Tibial artery (tissue), 4 donors: ENCODE data around the gene SUSD6.

ENCODE experiments used
- DNase-seq, 2 donors: peaks; one replicate each; pipeline ENCODE4 v3.0.0-alpha.2; 2019
- H3K27ac ChIP-seq, 2 donors: fragments of 200-600 bp; sonication (generic) in 1 of 2; 1 replicate in 1 of 2; 2 replicates in 1 of 2; pipeline ENCODE4 v1.5.1; 2018 to 2019; ENCODE audit warnings: mild to moderate bottlenecking in 1 of 2
- H3K27me3 ChIP-seq, 2 donors: fragments of 200-600 bp; sonication (generic) in 1 of 2; one replicate each; pipeline versions ENCODE4 v1.5.1 to v1.6.0; 2016 to 2019
- H3K36me3 ChIP-seq, 3 donors: fragments of 200-600 bp; sonication (generic) in 2 of 3; one replicate each; pipeline ENCODE4 v1.5.1; 2016 to 2019; ENCODE audit warnings: mild to moderate bottlenecking in 2 of 3
- H3K4me1 ChIP-seq, 4 donors: fragments of 200-600 bp; sonication (generic) in 2 of 4; 1 replicate in 3 of 4; 2 replicates in 1 of 4; pipeline ENCODE4 v1.5.1; 2016 to 2019
- H3K4me3 ChIP-seq, 2 donors: fragments of 200-600 bp; sonication (generic) in 1 of 2; 1 replicate in 1 of 2; 2 replicates in 1 of 2; pipeline ENCODE4 v1.5.1; 2018 to 2019; ENCODE audit warnings: mild to moderate bottlenecking in 2 of 2
- H3K9me3 ChIP-seq, 3 donors: fragments of 200-600 bp; sonication (generic) in 1 of 3; one replicate each; pipeline ENCODE4 v1.5.1; 2016 to 2019
- CTCF ChIP-seq, 2 experiments: fragments of 200-600 bp in 1 of 2; fragments of 450-650 bp in 1 of 2; IDR thresholded peaks; one replicate each; pipeline ENCODE4 v1.5.1; 2017 to 2019; ENCODE audit warnings: antibody characterized with exemption in 2 of 2, mild to moderate bottlenecking in 1 of 2, moderate library complexity in 1 of 2
- intact Hi-C: fragments of 100-400 bp; cut with DNase I; formaldehyde crosslinking; loops from one replicate; pipeline ENCODE4 v1.15.0; 2023; ENCODE audit warnings: low total_unique reads

Gene SUSD6

GRCh38 chr14:69625299-69626131 lies 14.1 kb downstream of the SUSD6 start:
- peak in 1 of 2 donors; percentile 70 for DNase-seq
- H3K27ac ChIP-seq, result no peak overlapping the region
- H3K36me3 ChIP-seq, result no peaks in the 10 kb centered on the region
- no peak overlapping the region for H3K4me3 ChIP-seq
- H3K27me3 ChIP-seq, result no peaks in the 10 kb centered on the region
- intact Hi-C loops, result no loop called here
- H3K4me1 ChIP-seq, result peaks cover 0 to 93% (median 42%) of the 10 kb centered on the region in 4 donors
- TF ChIP-seq CTCF (IDR thresholded peaks at IDR 0.05), result no peak
- no peaks in the 10 kb centered on the region for H3K9me3 ChIP-seq

- no peaks in the 10 kb centered on the region for H3K9me3 ChIP-seq
- no peaks in the 10 kb centered on the region for H3K27me3 ChIP-seq
- intact Hi-C loops, result no loop called here
- H3K27ac ChIP-seq, result no peak overlapping the region
- H3K4me1 ChIP-seq, result peaks cover 0 to 93% (median 41%) of the 10 kb centered on the region in 4 donors
- no peaks in the 10 kb centered on the region for H3K36me3 ChIP-seq
- no peak overlapping the region for H3K4me3 ChIP-seq
- no peak for TF ChIP-seq CTCF (IDR thresholded peaks at IDR 0.05)
- DNase-seq, result no peak
These were observed 14.7 kb downstream of the SUSD6 start for GRCh38 chr14:69626132-69626500.

- no peak for TF ChIP-seq CTCF (IDR thresholded peaks at IDR 0.05)
- no peaks in the 10 kb centered on the region for H3K36me3 ChIP-seq
- H3K27me3 ChIP-seq, result no peaks in the 10 kb centered on the region
- H3K4me1 ChIP-seq, result peaks cover 0 to 100% (median 58%) of the 10 kb centered on the region in 4 donors
- no peak overlapping the region for H3K4me3 ChIP-seq
- H3K27ac ChIP-seq, result no peak overlapping the region
- no peaks in the 10 kb centered on the region for H3K9me3 ChIP-seq
- intact Hi-C loops, result no loop called here
- DNase-seq, result no peak
These were observed 18.1 kb downstream of the SUSD6 start for GRCh38 chr14:69629225-69630127.

GRCh38 chr14:69630360-69630759 lies 19.0 kb downstream of the SUSD6 start:
- Histone ChIP-seq H3K4me3 (no peak overlapping the region), H3K36me3 (no peaks in the 10 kb centered on the region), H3K27ac (no peak overlapping the region), H3K27me3 (no peaks in the 10 kb centered on the region), H3K4me1 (peaks cover 0 to 100% (median 64%) of the 10 kb centered on the region in 4 donors), H3K9me3 (no peaks in the 10 kb centered on the region)
- DNase-seq, result no peak
- intact Hi-C loops, result no loop called here
- no peak for TF ChIP-seq CTCF (IDR thresholded peaks at IDR 0.05)

GRCh38 chr14:69631509-69631908 lies 20.1 kb downstream of the SUSD6 start:
- TF ChIP-seq CTCF (IDR thresholded peaks at IDR 0.05), result no peak
- Histone ChIP-seq H3K27ac (no peak overlapping the region), H3K36me3 (no peaks in the 10 kb centered on the region), H3K27me3 (no peaks in the 10 kb centered on the region), H3K4me1 (peaks cover 0 to 100% (median 67%) of the 10 kb centered on the region in 4 donors), H3K4me3 (no peak overlapping the region), H3K9me3 (no peaks in the 10 kb centered on the region)
- no peak for DNase-seq
- intact Hi-C loops, result no loop called here
